CD4-positive, alpha-beta memory T cell (primary cell): ENCODE data around the gene FOLR1. TPM values are rescaled to one million over a fixed set of nuclear protein-coding genes. Genes with fewer than 3 reads are reported as not detected.
A peak's percentile ranks its signal among the peaks of the same experiment; 100 is the strongest.
"Not testable (repeated sequence)": the region's sequence is repeated elsewhere in the genome, so short reads cannot be mapped to it uniquely, and the experiment has no call there.

ENCODE experiments used
- CTCF ChIA-PET: fragments of 350-600 bp; sonication (Branson Sonifier 250); formaldehyde crosslinking; loops from one replicate; lab custom pipeline; 2021; ENCODE audit warnings: inconsistent platforms; ENCODE audit not compliant: partially characterized antibody; lab: Charles Lee
- POLR2A ChIA-PET: fragments of 350-600 bp; sonication (Branson Sonifier 250); formaldehyde crosslinking; loops from one replicate; lab custom pipeline; 2021; ENCODE audit not compliant: partially characterized antibody; lab: Charles Lee
- DNase-seq, 5 donors: peaks; one replicate each; pipeline versions ENCODE4 v3.0.0 to v3.0.0-alpha.2; 2020 to 2022; ENCODE audit warnings: mixed read lengths in 1 of 5
- H3K27ac ChIP-seq: one replicate; pipeline ENCODE4 v1.7.0; 2013; ENCODE audit warnings: low read depth, low read length
- H3K27me3 ChIP-seq: 2 replicates; pipeline ENCODE4 v1.7.0; 2013; ENCODE audit warnings: mild to moderate bottlenecking, low read length, moderate library complexity; ENCODE audit not compliant: insufficient read depth
- H3K36me3 ChIP-seq: 2 replicates; pipeline ENCODE4 v1.7.0; 2013; ENCODE audit warnings: mild to moderate bottlenecking, low read length, moderate library complexity; ENCODE audit not compliant: insufficient read depth
- H3K4me1 ChIP-seq: 2 replicates; pipeline ENCODE4 v1.7.0; 2013; ENCODE audit warnings: mild to moderate bottlenecking, low read length, moderate library complexity; ENCODE audit not compliant: insufficient read depth
- H3K4me3 ChIP-seq, 2 donors: one replicate each; pipeline ENCODE4 v1.7.0; 2013; ENCODE audit warnings: low read length in 2 of 2, mild to moderate bottlenecking in 1 of 2
- H3K9me3 ChIP-seq, 2 donors: one replicate each; pipeline ENCODE4 v1.7.0; 2013; ENCODE audit warnings: low read length in 2 of 2, control low read depth in 1 of 2; ENCODE audit not compliant: control insufficient read depth in 1 of 2
- H3K27ac Mint-ChIP-seq, 7 donors: one replicate each; pipeline ENCODE4 v1.8.0; 2020 to 2021; ENCODE audit warnings: mixed read lengths in 7 of 7, mild to moderate bottlenecking in 6 of 7, inconsistent platforms in 3 of 7, moderate library complexity in 3 of 7
- H3K27me3 Mint-ChIP-seq, 2 donors: one replicate each; pipeline ENCODE4 v1.8.0; 2020 to 2021; ENCODE audit warnings: mixed read lengths in 2 of 2
- H3K36me3 Mint-ChIP-seq, 2 donors: one replicate each; pipeline ENCODE4 v1.8.0; 2020 to 2021; ENCODE audit warnings: mixed read lengths in 2 of 2, inconsistent platforms in 1 of 2, mild to moderate bottlenecking in 1 of 2
- H3K4me1 Mint-ChIP-seq, 4 donors: one replicate each; pipeline ENCODE4 v1.8.0; 2020 to 2021; ENCODE audit warnings: mixed read lengths in 4 of 4, mild to moderate bottlenecking in 1 of 4
- H3K4me3 Mint-ChIP-seq, 8 donors: one replicate each; pipeline ENCODE4 v1.8.0; 2020 to 2021; ENCODE audit warnings: mixed read lengths in 8 of 8, mild to moderate bottlenecking in 7 of 8, moderate library complexity in 6 of 8, inconsistent platforms in 3 of 8
- H3K9me3 Mint-ChIP-seq, 8 donors: one replicate each; pipeline ENCODE4 v1.8.0; 2020 to 2021; ENCODE audit warnings: mixed read lengths in 8 of 8, mild to moderate bottlenecking in 5 of 8, inconsistent platforms in 3 of 8, moderate library complexity in 1 of 8
- intact Hi-C: fragments of 100-400 bp; cut with micrococcal nuclease; formaldehyde crosslinking; loops from one replicate; pipeline ENCODE4 v1.15.1; 2023
- polyA plus RNA-seq, 2 donors: library from polyadenylated mRNA; unstranded; fragments of 300-500 nt; fragmentation: Illumina TruSeq; gene quantifications; one replicate each; pipeline ENCODE4 v1.2.3, GENCODE V29; 2021
- total RNA-seq, 2 experiments: library from RNA; stranded (reverse); gene quantifications; one replicate each; pipeline ENCODE4 v1.2.3, GENCODE V29; 2021

The FOLR1 gene
- total and polyA plus RNA-seq, 4 experiments from 2014 or later, result not detected

DNA sequence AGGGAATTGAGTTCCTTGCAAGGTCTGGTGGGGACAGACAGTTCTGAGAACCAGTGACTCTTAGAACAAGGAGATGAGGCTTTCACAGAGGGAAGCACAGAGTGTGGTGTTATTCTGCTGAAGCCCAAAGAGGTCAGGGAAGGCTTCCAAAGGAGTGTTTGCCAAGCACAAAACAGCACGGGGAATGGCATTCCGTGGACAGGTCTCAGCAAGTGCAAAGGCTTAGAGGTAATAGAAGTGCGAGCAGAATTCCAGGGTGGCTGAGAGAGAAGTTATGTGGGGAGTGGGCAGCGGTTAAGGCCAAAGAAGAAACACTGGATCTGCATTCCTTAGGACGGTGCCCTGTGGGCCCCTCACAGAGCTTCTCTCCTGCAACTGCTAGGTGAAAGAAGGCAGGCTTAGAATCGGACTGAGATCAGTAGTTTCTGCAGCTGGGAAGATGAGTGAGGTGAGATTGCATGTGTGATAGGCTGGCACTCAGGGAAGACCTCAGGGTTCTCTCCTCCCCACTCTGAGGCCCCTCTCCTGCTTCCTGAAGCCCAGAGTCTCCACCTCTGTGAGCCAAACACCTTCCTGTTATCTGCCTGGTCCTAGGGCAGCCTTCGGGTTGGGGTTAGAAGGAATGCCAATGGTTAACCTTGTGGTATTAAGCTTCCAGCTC lies 10.9 kb upstream of the FOLR1 start:
- CTCF ChIA-PET, result interaction anchor here (1.1 kb wide), 1 partner anchor 8 kb away, joined by 3 read pairs; no protein-coding TSS in a partner anchor
- H3K9me3 Mint-ChIP-seq, H3K27ac ChIP-seq, H3K27me3 ChIP-seq, H3K36me3 Mint-ChIP-seq, H3K4me1 Mint-ChIP-seq, H3K9me3 ChIP-seq, H3K4me3 Mint-ChIP-seq, POLR2A ChIA-PET, H3K27ac Mint-ChIP-seq, H3K4me3 ChIP-seq, H3K4me1 ChIP-seq, H3K36me3 ChIP-seq, DNase-seq: not testable (repeated sequence)
- intact Hi-C loops, result loop anchor here (5.0 kb wide), 1 partner anchor 251 kb away; the partner anchor contains the start of gene CLPB
- peaks cover 8 to 12% of the 10 kb centered on the region in 2 donors for H3K27me3 Mint-ChIP-seq

DNA sequence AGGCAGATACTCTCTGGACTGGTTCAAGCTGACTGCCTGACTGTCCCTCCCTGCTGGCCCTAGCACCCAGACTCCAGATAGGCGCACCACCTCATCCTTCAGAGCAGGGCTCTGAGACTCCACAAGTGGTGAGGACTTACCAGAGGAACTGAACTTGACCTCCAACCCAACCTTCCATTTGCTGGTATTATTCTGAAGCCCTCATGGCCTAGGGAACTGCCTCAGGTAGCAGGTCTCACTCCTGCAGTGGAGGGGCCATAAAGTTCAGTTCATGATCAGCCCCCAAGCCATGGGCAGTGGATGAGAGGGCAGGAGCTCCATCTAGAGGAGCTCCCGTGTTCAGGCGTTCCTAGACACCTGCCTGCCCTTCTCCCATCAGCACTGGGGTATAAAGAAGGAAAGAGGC lies 10.4 kb upstream of the FOLR1 start:
- POLR2A ChIA-PET, DNase-seq: not testable (repeated sequence)

DNA sequence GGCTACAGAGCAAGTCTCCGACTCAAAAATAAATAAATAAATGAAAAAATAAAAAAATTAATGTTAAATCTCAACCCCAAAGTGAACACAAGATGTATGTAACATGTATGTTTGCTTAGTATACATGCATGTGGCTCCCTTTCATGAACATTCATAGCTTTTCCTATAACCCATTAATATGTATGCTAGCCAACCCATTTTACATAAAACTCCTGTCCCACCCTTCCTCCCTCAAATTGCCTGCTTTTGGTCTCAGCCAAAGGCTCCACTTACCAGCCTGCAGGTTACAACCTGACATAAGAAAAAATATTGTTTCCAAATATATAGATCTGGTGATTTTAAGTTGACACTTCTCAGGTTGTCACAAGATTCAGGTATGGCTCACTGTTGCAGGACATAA lies 3.7 kb upstream of the FOLR1 start:
- POLR2A ChIA-PET, result no interaction called here

More for the DNA sequence above, 10.4 kb upstream of the FOLR1 start:
- H3K4me3 ChIP-seq, H3K4me1 ChIP-seq, H3K36me3 Mint-ChIP-seq, H3K9me3 ChIP-seq, CTCF ChIA-PET, H3K27ac ChIP-seq, H3K27ac Mint-ChIP-seq, H3K4me3 Mint-ChIP-seq, H3K36me3 ChIP-seq, H3K27me3 ChIP-seq, H3K9me3 Mint-ChIP-seq, H3K4me1 Mint-ChIP-seq: not testable (repeated sequence)
- H3K27me3 Mint-ChIP-seq, result peaks cover 8 to 12% of the 10 kb centered on the region in 2 donors
- intact Hi-C loops, result loop anchor here (5.0 kb wide), 1 partner anchor 251 kb away; the partner anchor contains the start of gene CLPB

DNA sequence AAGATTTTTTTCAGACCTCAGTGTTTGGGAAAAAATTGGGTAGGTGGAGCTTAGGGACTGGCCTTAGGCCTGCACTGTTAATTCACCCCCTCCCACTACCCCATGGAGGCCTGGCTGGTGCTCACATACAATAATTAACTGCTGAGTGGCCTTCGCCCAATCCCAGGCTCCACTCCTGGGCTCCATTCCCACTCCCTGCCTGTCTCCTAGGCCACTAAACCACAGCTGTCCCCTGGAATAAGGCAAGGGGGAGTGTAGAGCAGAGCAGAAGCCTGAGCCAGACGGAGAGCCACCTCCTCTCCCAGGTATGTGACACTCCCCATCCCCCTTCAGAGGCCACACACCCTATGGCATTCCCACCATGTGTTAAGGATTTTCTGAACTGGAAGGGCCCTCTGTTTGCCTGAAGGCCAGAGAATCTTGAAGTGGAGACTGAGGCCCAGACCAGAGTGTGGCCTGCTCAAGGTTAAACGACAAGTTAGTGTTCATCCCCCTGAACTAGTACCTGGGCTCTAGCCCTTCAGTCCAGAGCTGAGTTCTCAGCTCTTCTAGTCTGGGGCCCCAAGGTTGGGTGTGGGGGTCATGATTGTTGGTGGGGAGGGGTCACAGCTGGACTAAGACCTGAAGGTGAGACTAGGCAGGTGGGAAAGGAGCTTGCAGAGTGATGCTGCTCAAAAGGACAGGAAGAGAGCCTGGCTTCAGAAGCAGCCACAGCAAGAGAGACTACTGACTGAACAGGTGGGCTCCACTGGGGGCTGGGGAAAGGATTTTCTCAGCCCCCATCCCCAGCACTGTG lies 2.3 kb upstream of the FOLR1 start:
- Mint-ChIP-seq H3K9me3 (no peaks in the 10 kb centered on the region), H3K4me3 (no peak overlapping the region), H3K27me3 (no peaks in the 10 kb centered on the region), H3K4me1 (no peaks in the 10 kb centered on the region), H3K36me3 (no peaks in the 10 kb centered on the region), H3K27ac (no peak overlapping the region)
- H3K36me3 ChIP-seq, result no peaks in the 10 kb centered on the region
- H3K4me1 ChIP-seq, result no peaks in the 10 kb centered on the region
- no peaks in the 10 kb centered on the region for H3K27me3 ChIP-seq
- intact Hi-C loops, result no loop called here
- DNase-seq, result no peak
- no peaks in the 10 kb centered on the region for H3K9me3 ChIP-seq
- ChIA-PET POLR2A (no interaction called here), CTCF (interaction anchor here (1.0 to 1.5 kb wide), 3 partner anchors 10 to 212 kb away, joined by 3 read pairs; no protein-coding TSS in a partner anchor)
- H3K27ac ChIP-seq, result no peak overlapping the region
- H3K4me3 ChIP-seq, result no peak overlapping the region

More for the DNA sequence above, 3.7 kb upstream of the FOLR1 start:
- Histone ChIP-seq H3K27me3 (no peaks in the 10 kb centered on the region), H3K36me3 (no peaks in the 10 kb centered on the region), H3K9me3 (no peaks in the 10 kb centered on the region), H3K4me1 (no peaks in the 10 kb centered on the region), H3K4me3 (no peak overlapping the region), H3K27ac (no peak overlapping the region)
- Mint-ChIP-seq H3K4me1 (peaks cover 0 to 3% (median 2%) of the 10 kb centered on the region in 4 donors), H3K27me3 (peaks cover 2% of the 10 kb centered on the region in 2 donors), H3K27ac (no peak overlapping the region), H3K9me3 (no peaks in the 10 kb centered on the region), H3K4me3 (no peak overlapping the region), H3K36me3 (no peaks in the 10 kb centered on the region)
- DNase-seq, result no peak
- CTCF ChIA-PET, result interaction anchor here (0.6 to 1.5 kb wide), 2 partner anchors 8 to 26 kb away, joined by 3 to 4 read pairs; no protein-coding TSS in a partner anchor
- intact Hi-C loops, result no loop called here

DNA sequence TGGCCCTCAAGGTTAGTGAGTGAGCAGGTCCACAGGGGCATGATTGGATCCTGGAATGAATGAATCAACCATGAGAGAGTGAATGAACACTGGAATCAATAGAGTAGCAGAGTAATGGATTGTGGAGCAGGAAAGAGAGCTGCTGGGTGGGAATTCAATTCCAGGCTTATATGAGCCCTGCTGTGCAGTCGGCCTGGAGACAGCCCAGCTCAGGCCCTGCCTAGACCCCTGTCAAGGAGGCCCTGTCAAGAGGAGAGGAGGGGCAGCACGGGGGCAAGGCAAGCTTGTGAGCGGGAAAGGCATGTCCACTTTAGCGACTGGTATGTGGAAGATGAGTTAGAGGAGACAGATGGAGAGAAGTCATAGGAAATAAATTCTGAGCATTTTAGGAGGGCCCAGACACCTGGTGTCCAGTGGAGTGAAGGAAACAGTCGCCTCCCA lies 1.3 kb upstream of the FOLR1 start:
- no peaks in the 10 kb centered on the region for H3K4me1 ChIP-seq
- ChIA-PET POLR2A (no interaction called here), CTCF (interaction anchor here (1.0 to 1.5 kb wide), 2 partner anchors 34 to 115 kb away, joined by 3 read pairs; no protein-coding TSS in a partner anchor)
- no peaks in the 10 kb centered on the region for H3K4me1 Mint-ChIP-seq
- H3K27me3 Mint-ChIP-seq, result no peaks in the 10 kb centered on the region
- no peak overlapping the region for H3K4me3 Mint-ChIP-seq
- DNase-seq, result peak in 1 of 5 donors; percentile 39
- no peaks in the 10 kb centered on the region for H3K27me3 ChIP-seq
- peak overlapping the region in 1 of 7 donors; percentile 60 for H3K27ac Mint-ChIP-seq
- no peak overlapping the region for H3K4me3 ChIP-seq
- no peak overlapping the region for H3K27ac ChIP-seq
- no peaks in the 10 kb centered on the region for H3K36me3 Mint-ChIP-seq
- no peaks in the 10 kb centered on the region for H3K9me3 ChIP-seq
- H3K9me3 Mint-ChIP-seq, result no peaks in the 10 kb centered on the region
- intact Hi-C loops, result no loop called here
- no peaks in the 10 kb centered on the region for H3K36me3 ChIP-seq

DNA sequence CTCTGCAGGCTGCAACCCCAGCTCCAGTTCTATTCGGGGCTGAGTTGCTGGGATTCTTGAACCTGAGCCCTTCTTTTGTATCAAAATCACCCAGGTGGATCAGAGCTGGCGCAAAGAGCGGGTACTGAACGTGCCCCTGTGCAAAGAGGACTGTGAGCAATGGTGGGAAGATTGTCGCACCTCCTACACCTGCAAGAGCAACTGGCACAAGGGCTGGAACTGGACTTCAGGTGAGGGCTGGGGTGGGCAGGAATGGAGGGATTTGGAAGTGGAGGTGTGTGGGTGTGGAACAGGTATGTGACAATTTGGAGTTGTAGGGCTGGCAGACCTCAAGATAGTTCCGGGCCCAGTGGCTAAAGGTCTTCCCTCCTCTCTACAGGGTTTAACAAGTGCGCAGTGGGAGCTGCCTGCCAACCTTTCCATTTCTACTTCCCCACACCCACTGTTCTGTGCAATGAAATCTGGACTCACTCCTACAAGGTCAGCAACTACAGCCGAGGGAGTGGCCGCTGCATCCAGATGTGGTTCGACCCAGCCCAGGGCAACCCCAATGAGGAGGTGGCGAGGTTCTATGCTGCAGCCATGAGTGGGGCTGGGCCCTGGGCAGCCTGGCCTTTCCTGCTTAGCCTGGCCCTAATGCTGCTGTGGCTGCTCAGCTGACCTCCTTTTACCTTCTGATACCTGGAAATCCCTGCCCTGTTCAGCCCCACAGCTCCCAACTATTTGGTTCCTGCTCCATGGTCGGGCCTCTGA lies 3.8 kb downstream of the FOLR1 start:
- CTCF ChIA-PET, result interaction anchor here (1.8 kb wide), 1 partner anchor 12 kb away, joined by 8 read pairs; no protein-coding TSS in a partner anchor
- no peak overlapping the region for H3K27ac ChIP-seq
- no peaks in the 10 kb centered on the region for H3K36me3 ChIP-seq
- H3K4me1 ChIP-seq, result no peaks in the 10 kb centered on the region
- H3K4me3 ChIP-seq, result no peak overlapping the region
- H3K27ac Mint-ChIP-seq, result no peak overlapping the region
- no peaks in the 10 kb centered on the region for H3K27me3 Mint-ChIP-seq
- no peaks in the 10 kb centered on the region for H3K36me3 Mint-ChIP-seq
- H3K27me3 ChIP-seq, result no peaks in the 10 kb centered on the region
- H3K4me1 Mint-ChIP-seq, result no peaks in the 10 kb centered on the region
- no peaks in the 10 kb centered on the region for H3K9me3 ChIP-seq
- no peak overlapping the region for H3K4me3 Mint-ChIP-seq
- no peaks in the 10 kb centered on the region for H3K9me3 Mint-ChIP-seq
- POLR2A ChIA-PET, result no interaction called here
- intact Hi-C loops, result no loop called here
- DNase-seq, result no peak

DNA sequence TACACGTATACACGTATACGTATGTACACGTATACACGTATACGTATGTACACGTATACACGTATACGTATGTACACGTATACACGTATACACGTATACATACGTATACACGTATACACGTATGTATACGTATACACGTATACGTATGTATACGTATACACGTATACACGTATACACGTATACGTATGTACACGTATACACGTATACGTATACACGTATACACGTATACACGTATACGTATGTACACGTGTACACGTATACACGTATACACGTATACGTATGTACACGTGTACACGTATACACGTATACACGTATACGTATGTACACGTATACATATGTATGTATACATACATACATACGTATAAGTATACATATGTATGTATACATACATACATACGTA lies 9.5 kb downstream of the FOLR1 start:
- intact Hi-C loops, H3K27me3 Mint-ChIP-seq, H3K27me3 ChIP-seq, H3K36me3 ChIP-seq, H3K9me3 ChIP-seq, H3K36me3 Mint-ChIP-seq, H3K4me1 Mint-ChIP-seq, H3K4me3 Mint-ChIP-seq, H3K27ac Mint-ChIP-seq, H3K4me1 ChIP-seq, CTCF ChIA-PET, POLR2A ChIA-PET, H3K4me3 ChIP-seq, H3K9me3 Mint-ChIP-seq, DNase-seq, H3K27ac ChIP-seq: not testable (repeated sequence)
